Activated naive CD8-positive, alpha-beta T cell treated with anti-CD3 and anti-CD28 coated beads, Interleukin-2, amount 10 ng/mL, durations not matched to agents 7 days and 5 days (primary cell): Measurements from ENCODE around the gene DERL3. TPM values are rescaled to one million over a fixed set of nuclear protein-coding genes. Genes with fewer than 3 reads are reported as not detected.

ENCODE experiments used
- ATAC-seq: fragments of 150-1000 bp; cut with Tn5 transposase; one replicate; pipeline ENCODE4 v1.10.0; 2021; ENCODE audit warnings: low read depth, moderate library complexity
- POLR2A ChIA-PET: fragments of 350-600 bp; sonication (Branson Sonifier 250); formaldehyde crosslinking; loops from one replicate; lab custom pipeline; 2021; ENCODE audit warnings: antibody characterized with exemption; lab: Charles Lee
- DNase-seq: peaks from one replicate; pipeline ENCODE4 v3.0.0; 2021
- H3K27ac Mint-ChIP-seq: one replicate; pipeline ENCODE4 v1.8.0; 2022; ENCODE audit warnings: mild to moderate bottlenecking, mixed read lengths
- H3K27me3 Mint-ChIP-seq: one replicate; pipeline ENCODE4 v1.8.0; 2022; ENCODE audit warnings: mild to moderate bottlenecking, moderate library complexity, mixed read lengths
- H3K36me3 Mint-ChIP-seq: one replicate; pipeline ENCODE4 v1.8.0; 2021; ENCODE audit warnings: mild to moderate bottlenecking, mixed read lengths
- H3K4me1 Mint-ChIP-seq: one replicate; pipeline ENCODE4 v1.8.0; 2021; ENCODE audit warnings: mixed read lengths
- H3K4me3 Mint-ChIP-seq: one replicate; pipeline ENCODE4 v1.8.0; 2022; ENCODE audit warnings: mild to moderate bottlenecking, moderate library complexity, mixed read lengths
- H3K9me3 Mint-ChIP-seq: one replicate; pipeline ENCODE4 v1.8.0; 2021; ENCODE audit warnings: mixed read lengths
- total RNA-seq, 2 experiments: library from RNA; stranded (reverse); gene quantifications; one replicate each; pipeline ENCODE4 v1.2.3, GENCODE V29; 2021

The DERL3 gene
- total RNA-seq, 2 experiments from 2014 or later, result 9.6 to 9.9 TPM

DNA sequence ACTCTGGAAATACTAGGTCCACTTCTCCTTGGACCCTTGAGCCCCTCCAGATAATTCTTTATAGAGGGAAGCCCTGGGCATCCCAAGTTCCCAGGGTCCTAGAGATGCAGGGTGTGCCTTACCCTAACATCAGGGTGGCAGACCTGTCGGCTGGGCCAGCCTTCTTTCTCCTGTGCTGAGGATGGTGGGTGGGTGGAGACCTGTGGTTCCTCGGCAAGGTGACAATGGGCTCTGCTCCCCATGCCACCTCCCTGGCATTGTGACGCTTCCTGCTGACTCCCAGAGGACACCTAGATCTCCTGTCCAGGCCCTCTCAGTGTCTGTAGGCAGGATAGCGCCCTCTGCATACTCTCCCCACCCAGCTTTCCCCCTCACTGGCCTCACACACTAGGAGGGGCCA lies 3.8 kb upstream of the DERL3 start:
- POLR2A ChIA-PET, result interaction anchor here (1.1 kb wide), 1 partner anchor 15 kb away, joined by 7 read pairs; the partner anchor contains the start of gene SLC2A11
- Mint-ChIP-seq H3K4me3 (no peak overlapping the region), H3K4me1 (peaks cover 23% of the 10 kb centered on the region), H3K36me3 (no peaks in the 10 kb centered on the region), H3K27ac (no peak overlapping the region), H3K9me3 (no peaks in the 10 kb centered on the region), H3K27me3 (peaks cover 11% of the 10 kb centered on the region)
- ATAC-seq, result no peak
- no peak for DNase-seq

DNA sequence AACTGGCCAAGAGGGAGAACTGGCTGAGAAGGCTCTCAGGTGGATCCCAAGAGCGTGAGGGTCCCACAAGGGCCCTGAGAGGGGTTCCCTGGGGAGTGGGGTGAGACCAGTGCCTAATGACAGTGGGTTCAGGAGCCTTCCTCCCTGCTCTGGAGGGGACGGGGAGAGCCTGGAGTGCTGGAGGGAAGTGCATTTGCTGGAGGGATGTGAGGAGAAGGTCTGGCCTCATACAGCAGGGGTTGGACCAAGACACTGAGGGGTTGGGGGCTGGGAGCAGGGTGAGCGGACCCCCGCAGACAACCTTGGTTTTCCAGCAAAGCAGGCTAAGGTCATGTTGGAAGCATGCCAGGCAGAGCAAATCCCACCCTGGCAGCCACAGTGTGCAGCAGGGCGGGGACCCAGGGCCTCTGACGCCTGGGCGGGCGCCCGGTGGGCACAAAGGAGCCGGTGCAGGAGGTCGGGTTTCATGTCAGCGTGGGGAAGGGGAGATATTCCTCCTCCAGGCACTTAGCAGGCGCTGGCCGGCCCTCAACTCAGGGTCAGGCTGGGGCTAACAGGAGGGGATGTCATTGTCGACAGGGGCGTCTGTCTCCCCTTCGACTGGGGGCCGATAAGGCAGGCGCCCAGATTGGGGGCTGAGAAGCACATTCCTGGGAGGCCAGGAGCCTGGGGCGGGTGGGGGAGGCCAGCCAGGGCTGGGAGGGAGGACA lies 3.1 kb upstream of the DERL3 start:
- Mint-ChIP-seq H3K9me3 (no peaks in the 10 kb centered on the region), H3K36me3 (peaks cover 3% of the 10 kb centered on the region), H3K4me3 (no peak overlapping the region), H3K27ac (no peak overlapping the region), H3K4me1 (peaks cover 24% of the 10 kb centered on the region), H3K27me3 (peaks cover 11% of the 10 kb centered on the region)
- no peak for ATAC-seq
- POLR2A ChIA-PET, result no interaction called here
- DNase-seq, result no peak

DNA sequence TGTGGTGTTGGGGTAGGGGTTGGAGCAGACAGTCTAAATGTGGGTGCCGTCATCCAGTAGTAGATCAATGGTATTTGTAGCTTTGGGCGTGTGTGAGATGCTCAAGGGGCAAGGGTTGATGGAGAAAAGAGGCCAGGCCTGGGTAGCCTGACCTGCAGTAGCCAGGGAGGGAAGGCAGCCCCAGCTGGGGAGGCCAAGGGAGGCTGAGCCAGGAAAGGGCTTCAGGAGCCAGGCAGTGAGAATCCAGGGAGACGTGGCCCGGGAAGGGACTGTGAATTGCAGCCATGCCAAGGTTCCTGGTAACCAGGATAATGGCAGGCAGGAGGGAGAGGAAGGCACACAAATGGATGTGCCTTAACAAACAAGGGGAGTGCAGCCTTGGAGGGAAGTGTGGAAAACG lies 2.5 kb upstream of the DERL3 start:
- no peak overlapping the region for H3K27ac Mint-ChIP-seq
- H3K4me3 Mint-ChIP-seq, result no peak overlapping the region
- H3K27me3 Mint-ChIP-seq, result peaks cover 11% of the 10 kb centered on the region
- peaks cover 4% of the 10 kb centered on the region for H3K36me3 Mint-ChIP-seq
- peaks cover 27% of the 10 kb centered on the region for H3K4me1 Mint-ChIP-seq
- DNase-seq (no peak), ATAC-seq (no peak)
- POLR2A ChIA-PET, result no interaction called here
- no peaks in the 10 kb centered on the region for H3K9me3 Mint-ChIP-seq

DNA sequence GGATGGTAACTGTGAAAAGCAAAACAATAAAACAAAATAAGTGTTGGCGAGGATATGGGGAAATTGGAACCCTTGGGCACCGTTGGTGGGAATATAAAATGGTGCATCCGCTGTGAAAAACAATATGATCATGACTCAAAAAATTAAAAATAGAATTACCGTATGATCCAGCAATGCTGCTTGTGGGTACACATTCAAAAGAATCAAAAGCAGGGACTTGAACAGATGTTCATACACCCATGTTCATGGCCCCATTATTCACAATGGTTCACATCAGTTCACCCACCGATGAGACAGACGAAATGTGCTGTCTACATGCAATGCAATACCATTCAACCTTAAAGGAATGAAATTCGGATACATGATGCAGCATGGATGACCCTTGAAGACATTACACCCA lies 1.2 kb upstream of the DERL3 start:
- Mint-ChIP-seq H3K27me3 (peaks cover 9% of the 10 kb centered on the region), H3K4me3 (peak overlapping the region; percentile 76), H3K36me3 (peaks cover 6% of the 10 kb centered on the region), H3K9me3 (no peaks in the 10 kb centered on the region), H3K27ac (peak overlapping the region; percentile 53), H3K4me1 (peaks cover 23% of the 10 kb centered on the region)
- DNase-seq (no peak), ATAC-seq (no peak)
- POLR2A ChIA-PET, result no interaction called here

DNA sequence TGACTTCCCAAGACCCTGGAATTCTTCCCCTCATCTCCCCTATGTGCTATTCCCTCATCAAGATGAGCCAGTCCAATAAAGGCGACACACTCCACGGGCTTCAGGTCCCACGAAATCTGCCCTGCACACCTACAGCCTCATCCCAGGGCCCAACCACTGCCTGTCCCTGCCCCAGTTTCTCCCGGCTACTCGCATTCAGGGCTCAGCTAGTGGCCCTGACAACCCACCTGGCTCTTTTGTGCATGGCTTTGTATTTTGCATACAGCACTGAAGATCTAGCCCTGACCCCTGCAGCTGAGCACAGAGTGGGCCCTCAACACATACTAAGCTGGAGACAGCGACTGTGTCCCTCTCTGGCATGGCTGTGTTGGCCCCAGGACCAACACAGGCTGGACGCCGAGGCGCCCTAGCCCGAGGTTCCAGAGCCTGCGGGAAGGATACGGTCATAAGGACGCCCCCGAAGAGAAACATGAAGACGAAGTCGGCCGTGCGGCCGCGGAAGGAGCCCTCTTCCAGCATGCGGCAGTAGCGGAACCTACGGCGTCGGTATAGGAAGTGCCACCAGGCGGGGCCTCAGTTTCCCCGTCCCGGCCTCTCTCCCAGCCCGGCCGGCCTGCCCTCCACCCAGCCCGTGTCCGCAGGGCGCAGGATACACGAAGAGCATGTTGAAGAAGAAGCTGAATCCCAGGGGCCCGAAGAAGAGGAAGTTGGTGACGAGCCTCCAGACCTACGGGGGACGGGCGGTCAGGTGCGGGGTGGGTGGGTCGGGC lies 710 bp downstream of the DERL3 start:
- H3K27ac Mint-ChIP-seq, result peak overlapping the region; percentile 84
- peaks cover 9% of the 10 kb centered on the region for H3K27me3 Mint-ChIP-seq
- POLR2A ChIA-PET, result interaction anchor here (0.8 to 1.5 kb wide), 4 partner anchors 17 to 71 kb away, joined by 3 to 4 read pairs (median 4); partner anchors contain the start of genes MMP11 and SMARCB1
- peaks cover 6% of the 10 kb centered on the region for H3K36me3 Mint-ChIP-seq
- H3K4me3 Mint-ChIP-seq, result peak overlapping the region; percentile 91
- H3K9me3 Mint-ChIP-seq, result no peaks in the 10 kb centered on the region
- H3K4me1 Mint-ChIP-seq, result peaks cover 21% of the 10 kb centered on the region
- DNase-seq, result no peak
- ATAC-seq, result no peak

DNA sequence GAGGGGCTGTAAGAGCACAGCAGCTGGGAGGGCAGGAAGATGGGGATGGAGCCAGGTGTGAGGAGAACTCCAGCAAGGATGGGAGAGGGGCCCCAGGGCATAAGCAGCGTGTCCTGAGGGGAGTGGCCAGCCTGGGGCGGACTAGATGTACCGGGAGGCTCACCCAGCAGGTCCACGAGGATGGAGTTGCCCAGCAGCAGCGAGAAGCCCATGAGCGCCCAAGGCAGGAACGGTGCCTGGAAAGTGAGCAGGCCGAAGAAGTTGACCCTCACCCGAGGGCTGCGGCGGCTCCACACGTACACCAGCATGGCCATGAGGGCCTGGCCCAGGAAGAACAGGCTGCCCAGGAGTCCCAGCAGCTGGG lies 1.3 kb downstream of the DERL3 start:
- Mint-ChIP-seq H3K4me3 (peak overlapping the region; percentile 91), H3K27ac (no peak overlapping the region), H3K4me1 (peaks cover 21% of the 10 kb centered on the region), H3K36me3 (peaks cover 6% of the 10 kb centered on the region), H3K27me3 (peaks cover 9% of the 10 kb centered on the region), H3K9me3 (no peaks in the 10 kb centered on the region)
- no peak for ATAC-seq
- POLR2A ChIA-PET, result interaction anchor here (1.1 to 1.5 kb wide), 2 partner anchors 17 to 51 kb away, joined by 4 read pairs; partner anchors contain the start of gene SMARCB1
- DNase-seq, result no peak

DNA sequence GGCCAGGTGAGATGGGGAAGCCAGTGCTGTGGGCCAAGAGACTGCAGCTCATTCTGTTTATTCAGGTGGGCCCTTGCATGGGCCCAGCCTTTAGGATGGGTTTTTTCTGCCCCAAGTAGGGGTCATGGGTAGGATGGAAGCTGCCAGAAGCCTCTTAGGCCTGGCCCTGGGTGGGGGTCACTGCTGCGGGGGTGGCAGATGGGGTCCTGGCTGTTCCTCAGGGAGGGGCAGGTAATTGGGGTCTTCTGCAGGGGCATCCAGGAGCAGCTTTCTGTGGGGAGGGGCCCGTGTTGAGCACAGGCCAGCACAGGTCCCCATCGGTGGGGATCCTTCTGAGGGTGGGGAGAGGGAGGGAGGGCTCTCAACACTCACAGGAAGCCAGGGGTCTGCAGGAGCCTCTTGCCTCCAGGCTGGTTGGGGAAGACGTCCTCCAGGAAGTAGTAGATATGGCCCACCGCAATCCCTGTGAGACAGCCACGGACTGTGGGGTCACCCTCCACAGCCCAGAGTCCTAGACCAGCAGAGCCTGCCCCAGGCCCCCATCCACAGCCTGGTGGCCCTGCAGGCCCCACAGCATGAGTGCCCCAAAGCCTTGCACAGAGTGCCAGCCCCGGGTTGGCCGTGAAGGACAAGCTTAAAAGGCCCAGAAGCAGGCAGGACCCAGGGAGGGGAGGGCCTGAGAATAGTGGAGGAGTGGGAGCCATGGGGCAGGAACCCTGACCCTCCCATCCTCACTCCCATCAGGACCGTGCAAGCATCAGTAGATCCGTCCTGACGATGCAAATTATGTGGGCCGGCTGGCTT lies 1.9 kb downstream of the DERL3 start:
- ATAC-seq, result no peak
- peak; percentile 33 for DNase-seq
- H3K4me3 Mint-ChIP-seq, result peak overlapping the region; percentile 31
- peaks cover 6% of the 10 kb centered on the region for H3K36me3 Mint-ChIP-seq
- POLR2A ChIA-PET, result interaction anchor here (1.1 to 1.5 kb wide), 3 partner anchors 10 to 50 kb away, joined by 4 to 6 read pairs (median 4); partner anchors contain the start of gene SMARCB1
- H3K27ac Mint-ChIP-seq, result no peak overlapping the region
- H3K9me3 Mint-ChIP-seq, result no peaks in the 10 kb centered on the region
- H3K27me3 Mint-ChIP-seq, result peaks cover 9% of the 10 kb centered on the region
- peaks cover 21% of the 10 kb centered on the region for H3K4me1 Mint-ChIP-seq

DNA sequence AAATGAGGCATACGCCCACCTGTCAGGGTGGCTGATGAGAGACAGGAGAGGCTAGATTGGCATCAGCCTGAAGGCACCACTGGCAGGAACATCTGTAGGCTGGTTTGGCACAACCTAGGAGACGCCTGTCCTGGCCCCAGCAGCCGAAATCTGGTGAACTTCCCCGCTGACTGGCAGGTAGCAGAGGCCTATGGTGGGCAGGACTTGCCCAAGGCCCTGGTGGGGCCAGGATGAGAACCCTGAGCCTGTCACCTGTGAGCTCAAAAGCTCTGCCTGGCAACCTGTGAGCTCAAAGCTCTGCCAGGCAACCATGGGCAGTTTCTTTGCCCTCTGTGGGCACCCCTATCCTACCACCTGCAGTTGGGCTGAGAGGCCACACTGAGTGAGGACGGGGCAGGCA lies 2.5 kb downstream of the DERL3 start:
- Mint-ChIP-seq H3K36me3 (peaks cover 6% of the 10 kb centered on the region), H3K4me3 (no peak overlapping the region), H3K4me1 (peaks cover 21% of the 10 kb centered on the region), H3K27me3 (peaks cover 7% of the 10 kb centered on the region), H3K9me3 (no peaks in the 10 kb centered on the region), H3K27ac (no peak overlapping the region)
- POLR2A ChIA-PET, result interaction anchor here (1.1 kb wide), 2 partner anchors 10 to 15 kb away, joined by 4 to 6 read pairs; no protein-coding TSS in a partner anchor
- DNase-seq (peak; percentile 33), ATAC-seq (no peak)

DNA sequence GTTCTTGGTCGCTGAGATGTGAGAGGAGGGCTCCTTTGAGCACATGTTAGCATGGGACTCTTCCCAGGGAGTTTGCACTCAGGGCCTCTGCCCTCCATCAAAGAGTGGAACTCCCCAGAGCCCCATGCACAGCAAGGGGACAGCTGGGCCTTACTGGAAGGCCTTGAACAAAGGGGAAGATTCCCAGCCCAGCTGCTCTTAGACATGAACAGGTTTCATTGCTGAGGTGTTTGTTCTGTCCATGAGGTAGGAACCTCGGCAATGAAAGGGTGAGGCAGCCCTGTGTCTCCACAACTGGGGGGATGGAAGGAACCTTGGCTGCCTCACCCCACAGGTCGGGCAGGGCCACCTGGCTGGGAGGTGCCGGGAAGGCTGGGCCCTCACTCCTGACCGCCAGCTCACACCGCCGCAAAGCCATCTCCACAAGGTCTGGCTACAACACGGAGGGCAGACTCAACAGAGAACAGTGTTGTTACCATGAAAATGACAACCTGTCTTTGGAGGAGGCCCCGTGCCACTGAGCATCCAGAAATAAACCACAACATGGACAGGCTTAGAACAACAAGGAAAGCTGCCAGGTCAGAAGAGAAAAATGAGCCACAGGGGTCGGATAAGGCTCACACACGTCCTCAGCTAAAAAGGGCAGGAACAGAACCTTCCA lies 3.2 kb downstream of the DERL3 start:
- DNase-seq, result no peak
- POLR2A ChIA-PET, result interaction anchor here (1.1 to 1.6 kb wide), 2 partner anchors 9 to 22 kb away, joined by 4 to 6 read pairs; partner anchors contain the start of gene SLC2A11
- peaks cover 20% of the 10 kb centered on the region for H3K4me1 Mint-ChIP-seq
- no peak overlapping the region for H3K4me3 Mint-ChIP-seq
- H3K9me3 Mint-ChIP-seq, result no peaks in the 10 kb centered on the region
- H3K36me3 Mint-ChIP-seq, result peaks cover 10% of the 10 kb centered on the region
- peaks cover 3% of the 10 kb centered on the region for H3K27me3 Mint-ChIP-seq
- H3K27ac Mint-ChIP-seq, result peak overlapping the region; percentile 61
- no peak for ATAC-seq

DNA sequence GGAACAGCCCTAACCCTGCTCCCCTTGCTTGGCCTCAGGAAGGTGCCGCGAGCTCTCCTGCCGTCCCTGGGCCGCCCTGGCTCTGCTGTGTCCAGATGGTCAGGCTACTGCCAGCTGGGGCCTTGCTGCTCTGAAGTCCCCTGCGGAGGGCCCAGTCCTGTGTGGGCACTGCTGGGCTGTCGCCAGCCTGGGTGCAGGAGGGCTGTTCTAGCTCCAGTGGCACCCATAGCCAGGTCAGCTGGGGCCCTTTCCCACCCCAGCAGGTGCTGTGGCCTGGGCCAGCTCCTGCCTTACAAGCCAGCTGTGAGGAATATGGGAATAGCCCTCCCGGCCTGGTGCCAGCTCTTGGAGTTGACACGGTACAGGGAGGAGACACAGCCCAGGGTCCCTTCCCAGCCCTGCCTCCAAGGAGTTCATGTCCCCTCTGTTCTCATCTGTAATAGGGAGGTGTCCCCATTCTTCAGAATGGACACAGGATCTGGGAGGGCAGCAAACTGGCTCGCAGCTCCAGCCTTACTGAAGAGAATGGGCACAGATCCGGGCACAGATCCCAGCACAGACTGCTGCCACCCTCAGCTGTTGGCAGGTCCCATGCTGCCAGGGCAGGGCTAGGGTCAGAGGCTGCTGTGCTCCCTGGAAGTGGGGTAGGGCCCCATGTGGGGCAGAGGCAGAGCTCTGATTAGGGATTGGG lies 3.9 kb downstream of the DERL3 start:
- peaks cover 21% of the 10 kb centered on the region for H3K4me1 Mint-ChIP-seq
- peaks cover 13% of the 10 kb centered on the region for H3K36me3 Mint-ChIP-seq
- POLR2A ChIA-PET, result interaction anchor here (1.6 kb wide), 1 partner anchor 23 kb away, joined by 4 read pairs; the partner anchor contains the start of gene SLC2A11
- no peaks in the 10 kb centered on the region for H3K9me3 Mint-ChIP-seq
- ATAC-seq (no peak), DNase-seq (no peak)
- H3K27ac Mint-ChIP-seq, result peak overlapping the region; percentile 61
- no peak overlapping the region for H3K4me3 Mint-ChIP-seq
- H3K27me3 Mint-ChIP-seq, result peaks cover 3% of the 10 kb centered on the region

DNA sequence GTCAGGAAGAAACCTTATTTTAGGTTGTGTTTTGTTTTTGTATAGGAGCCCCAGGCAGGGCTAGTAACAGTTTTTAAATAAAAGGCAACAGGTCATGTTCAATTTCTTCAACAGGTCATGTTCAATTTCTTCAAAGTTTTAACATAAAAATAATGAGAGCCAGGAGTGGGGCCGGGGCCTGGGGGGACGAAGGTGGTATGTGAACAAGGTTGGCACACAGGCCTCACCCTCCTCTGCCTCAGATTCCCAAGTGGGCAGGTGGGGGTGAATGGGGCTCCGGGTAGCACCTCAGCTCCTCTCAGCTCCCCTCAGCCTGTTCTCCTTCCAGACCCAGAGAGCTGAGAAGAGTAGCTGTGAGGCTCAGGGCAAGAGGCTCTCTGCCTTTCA lies 4.4 kb downstream of the DERL3 start:
- Mint-ChIP-seq H3K9me3 (no peaks in the 10 kb centered on the region), H3K27me3 (no peaks in the 10 kb centered on the region), H3K27ac (no peak overlapping the region), H3K36me3 (peaks cover 13% of the 10 kb centered on the region), H3K4me1 (peaks cover 17% of the 10 kb centered on the region), H3K4me3 (no peak overlapping the region)
- DNase-seq (no peak), ATAC-seq (no peak)
- POLR2A ChIA-PET, result interaction anchor here (1.6 kb wide), 1 partner anchor 23 kb away, joined by 4 read pairs; the partner anchor contains the start of gene SLC2A11

DNA sequence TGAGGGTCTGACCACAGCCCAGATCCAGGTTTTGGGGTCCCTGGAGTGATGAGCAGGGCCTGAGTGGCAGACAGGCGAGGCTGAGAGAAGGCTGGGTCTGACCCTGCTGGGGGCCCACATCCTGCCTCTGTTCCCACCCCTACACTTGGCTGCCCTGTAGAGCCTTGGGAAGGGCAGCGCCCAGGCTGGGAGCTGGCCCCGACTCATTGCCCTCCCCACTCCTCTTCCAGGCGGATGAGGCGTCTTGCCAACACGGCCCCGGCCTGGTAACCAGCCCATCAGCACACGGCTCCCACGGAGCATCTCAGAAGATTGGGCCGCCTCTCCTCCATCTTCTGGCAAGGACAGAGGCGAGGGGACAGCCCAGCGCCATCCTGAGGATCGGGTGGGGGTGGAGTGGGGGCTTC lies 4.9 kb downstream of the DERL3 start:
- H3K4me3 Mint-ChIP-seq, result no peak overlapping the region
- POLR2A ChIA-PET, result no interaction called here
- H3K36me3 Mint-ChIP-seq, result peaks cover 13% of the 10 kb centered on the region
- ATAC-seq (no peak), DNase-seq (no peak)
- H3K27me3 Mint-ChIP-seq, result no peaks in the 10 kb centered on the region
- peaks cover 15% of the 10 kb centered on the region for H3K4me1 Mint-ChIP-seq
- H3K9me3 Mint-ChIP-seq, result no peaks in the 10 kb centered on the region
- H3K27ac Mint-ChIP-seq, result no peak overlapping the region
